Measurements from ENCODE around the gene CCDC194.

DNA sequence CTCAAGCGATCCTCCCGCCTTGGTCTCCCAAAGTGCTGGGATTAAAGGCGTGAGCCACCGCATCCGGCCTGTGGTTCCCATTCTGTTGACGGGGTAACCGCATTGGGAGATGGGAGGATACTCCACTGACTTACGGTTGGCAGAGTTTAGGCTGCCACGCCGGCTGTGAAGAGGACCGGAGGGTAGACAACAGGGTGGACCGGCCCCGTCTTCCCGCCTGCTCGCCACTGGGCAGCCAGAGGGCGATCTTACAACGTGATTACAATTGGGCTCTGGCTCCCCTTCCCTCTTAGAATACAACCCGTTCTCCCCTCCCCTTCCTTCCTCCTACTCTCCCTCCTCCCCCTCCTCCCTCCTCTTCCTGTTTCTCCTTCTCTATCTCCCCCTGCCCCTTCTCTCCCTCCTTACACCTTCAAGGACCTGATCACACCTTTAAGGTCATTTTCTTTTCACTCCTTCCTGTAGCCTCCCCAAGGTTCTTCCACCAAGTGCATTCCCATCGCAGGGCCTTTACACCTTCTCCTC lies 957 bp upstream of the CCDC194 start:
- no peak for TF ChIP-seq EZH2 (IDR thresholded peaks at IDR 0.05; ENCODE audit: borderline replicate concordance, low read depth, low read length, poor library complexity, severe bottlenecking)
- TF ChIP-seq, protein P1, sequence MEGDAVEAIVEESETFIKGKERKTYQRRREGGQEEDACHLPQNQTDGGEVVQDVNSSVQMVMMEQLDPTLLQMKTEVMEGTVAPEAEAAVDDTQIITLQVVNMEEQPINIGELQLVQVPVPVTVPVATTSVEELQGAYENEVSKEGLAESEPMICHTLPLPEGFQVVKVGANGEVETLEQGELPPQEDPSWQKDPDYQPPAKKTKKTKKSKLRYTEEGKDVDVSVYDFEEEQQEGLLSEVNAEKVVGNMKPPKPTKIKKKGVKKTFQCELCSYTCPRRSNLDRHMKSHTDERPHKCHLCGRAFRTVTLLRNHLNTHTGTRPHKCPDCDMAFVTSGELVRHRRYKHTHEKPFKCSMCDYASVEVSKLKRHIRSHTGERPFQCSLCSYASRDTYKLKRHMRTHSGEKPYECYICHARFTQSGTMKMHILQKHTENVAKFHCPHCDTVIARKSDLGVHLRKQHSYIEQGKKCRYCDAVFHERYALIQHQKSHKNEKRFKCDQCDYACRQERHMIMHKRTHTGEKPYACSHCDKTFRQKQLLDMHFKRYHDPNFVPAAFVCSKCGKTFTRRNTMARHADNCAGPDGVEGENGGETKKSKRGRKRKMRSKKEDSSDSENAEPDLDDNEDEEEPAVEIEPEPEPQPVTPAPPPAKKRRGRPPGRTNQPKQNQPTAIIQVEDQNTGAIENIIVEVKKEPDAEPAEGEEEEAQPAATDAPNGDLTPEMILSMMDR (conservative IDR thresholded peaks at IDR 0.05; ENCODE audit: low read depth, low read length), result peak; percentile 82
